NT2/D1 (cell line): ENCODE measurements around the gene WDFY3.

Experiments used
- SUZ12 ChIP-seq: IDR thresholded peaks from 2 replicates; pipeline ENCODE4 v1.6.1; 2011; ENCODE audit not compliant: insufficient read length, insufficient read depth; ENCODE audit errors: extremely low read depth
- YY1 ChIP-seq: IDR thresholded peaks from 2 replicates; pipeline ENCODE4 v1.6.1; 2011; ENCODE audit not compliant: insufficient read length, insufficient read depth
- ZNF274 ChIP-seq: IDR thresholded peaks from 2 replicates; pipeline ENCODE4 v1.6.1; 2011; ENCODE audit warnings: mild to moderate bottlenecking, low read depth, low read length

DNA sequence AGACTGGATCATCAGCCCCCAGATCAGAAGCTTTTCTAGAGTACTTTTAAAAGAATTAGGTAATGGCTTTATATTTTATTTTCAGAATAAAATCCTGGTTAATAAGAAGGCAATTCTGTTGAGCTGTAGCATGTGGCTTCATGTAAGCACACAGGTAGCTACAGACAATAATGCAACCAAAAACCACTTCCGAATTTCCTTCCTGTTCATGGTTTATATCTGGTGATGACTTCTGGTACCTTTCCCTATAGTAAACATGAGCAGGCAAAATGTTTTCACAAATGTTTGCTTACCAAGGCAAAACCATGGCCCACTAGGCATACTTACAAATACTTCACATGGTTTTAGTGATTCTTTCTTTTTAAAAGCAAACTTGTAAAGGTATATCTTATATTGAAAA, 239.0 kb downstream of the WDFY3 start:
- TF ChIP-seq YY1 (no peak), ZNF274 (no peak), SUZ12 (no peak)
